Measurements from ENCODE around the gene PSMB7.
A peak's percentile ranks its signal among the peaks of the same experiment; 100 is the strongest.

PSMB7 gene

DNA sequence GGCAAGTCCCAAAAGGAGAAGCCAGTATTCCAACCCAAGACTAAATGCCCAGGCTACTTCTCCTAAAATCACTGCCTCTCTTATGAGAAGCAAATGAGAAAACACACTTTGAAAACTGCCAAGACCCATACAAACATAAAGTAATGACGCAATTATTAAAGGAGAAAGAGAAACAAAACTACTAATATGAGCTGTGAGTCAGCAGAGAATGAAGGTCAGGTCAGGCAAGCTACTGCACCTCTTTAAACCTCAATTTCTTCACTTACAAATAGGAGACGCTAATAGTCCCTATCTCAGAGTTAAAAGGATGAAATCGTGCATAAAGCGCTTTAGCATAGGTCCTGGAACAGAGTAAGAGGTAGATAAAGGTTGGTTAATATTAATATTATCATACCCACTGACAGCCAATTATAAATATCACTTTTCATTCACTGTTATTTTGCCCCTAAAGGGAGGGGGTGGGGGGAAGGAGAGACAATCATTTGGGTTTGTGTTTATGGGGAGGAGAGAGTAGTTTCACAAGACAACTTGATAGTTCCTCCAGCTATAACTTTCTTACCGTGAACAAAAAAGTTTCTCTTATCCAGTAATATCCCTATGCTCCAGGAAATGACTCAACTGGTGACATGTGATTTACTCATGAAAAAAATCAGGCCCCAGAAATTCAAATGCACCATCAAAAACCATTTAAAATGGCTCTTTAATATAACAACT, 3.6 kb downstream of the PSMB7 start:
- DNase-seq = no peak

DNA sequence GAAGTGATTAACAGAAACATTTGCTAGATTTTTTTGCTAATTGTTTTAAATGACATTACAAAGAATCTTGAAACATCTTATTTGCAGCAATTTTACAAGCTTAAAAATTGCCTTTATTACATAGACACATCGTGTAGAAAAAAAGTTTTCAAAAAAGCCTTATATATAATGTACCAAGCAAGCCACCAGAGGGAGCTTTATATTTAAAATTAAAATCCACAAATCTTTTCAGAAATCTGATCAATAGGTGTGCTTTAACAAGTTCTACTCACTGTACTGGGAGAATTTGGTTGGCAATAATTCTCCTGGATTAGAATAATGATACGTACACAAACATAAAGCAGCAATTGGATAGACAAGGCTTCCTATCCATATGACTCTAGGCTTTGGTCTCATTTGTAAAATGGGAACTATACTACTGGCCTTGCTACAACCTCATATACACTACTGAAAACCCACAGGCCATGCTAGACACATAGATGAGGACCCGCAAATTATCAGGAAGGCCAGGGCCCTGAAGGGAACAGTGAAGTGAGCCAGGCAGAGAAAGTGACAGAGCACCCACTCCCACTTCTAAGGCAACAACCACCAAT, 4.8 kb downstream of the PSMB7 start:
- DNase-seq = no peak

DNA sequence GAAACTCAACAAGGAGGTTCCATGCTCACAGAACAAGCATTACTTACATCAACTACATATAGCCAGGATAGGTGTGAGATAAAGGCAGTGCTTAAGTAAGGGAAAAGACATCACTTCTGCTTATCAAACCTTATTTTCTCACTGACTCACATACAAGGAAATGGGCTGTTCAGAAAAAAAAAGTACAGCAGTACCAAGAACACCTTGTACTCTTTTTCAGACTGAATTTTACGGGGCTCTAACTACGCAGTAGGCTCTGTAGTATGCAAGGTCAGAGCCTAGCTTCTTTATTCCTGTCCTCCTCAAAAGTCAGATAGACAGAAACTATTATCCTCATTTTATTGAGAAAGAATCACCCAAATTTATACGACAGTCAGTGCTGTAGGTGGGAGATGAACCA, 5.8 kb downstream of the PSMB7 start:
- no peak for DNase-seq

DNA sequence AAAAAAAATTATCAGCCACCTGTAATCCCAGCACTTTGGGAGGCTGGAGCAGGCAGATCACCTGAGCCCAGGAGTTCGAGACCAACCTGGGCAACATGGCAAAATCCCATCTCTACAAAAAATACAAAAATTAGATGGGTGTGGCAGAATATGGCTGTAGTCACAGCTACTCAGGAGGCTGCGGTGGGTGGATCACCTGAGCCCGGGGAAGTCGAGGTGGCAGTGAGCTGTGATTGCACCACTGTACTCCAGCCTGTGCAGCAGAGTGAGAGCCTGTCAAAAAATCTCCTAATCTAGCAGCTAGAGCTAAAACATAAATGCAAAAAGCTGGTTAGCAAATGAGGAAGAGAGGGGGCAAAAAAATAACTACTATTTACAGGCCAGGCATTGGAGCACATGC, 12.0 kb downstream of the PSMB7 start:
- peak in 6 of 56 donors; percentile 18 to 52 (median 35) for DNase-seq

DNA sequence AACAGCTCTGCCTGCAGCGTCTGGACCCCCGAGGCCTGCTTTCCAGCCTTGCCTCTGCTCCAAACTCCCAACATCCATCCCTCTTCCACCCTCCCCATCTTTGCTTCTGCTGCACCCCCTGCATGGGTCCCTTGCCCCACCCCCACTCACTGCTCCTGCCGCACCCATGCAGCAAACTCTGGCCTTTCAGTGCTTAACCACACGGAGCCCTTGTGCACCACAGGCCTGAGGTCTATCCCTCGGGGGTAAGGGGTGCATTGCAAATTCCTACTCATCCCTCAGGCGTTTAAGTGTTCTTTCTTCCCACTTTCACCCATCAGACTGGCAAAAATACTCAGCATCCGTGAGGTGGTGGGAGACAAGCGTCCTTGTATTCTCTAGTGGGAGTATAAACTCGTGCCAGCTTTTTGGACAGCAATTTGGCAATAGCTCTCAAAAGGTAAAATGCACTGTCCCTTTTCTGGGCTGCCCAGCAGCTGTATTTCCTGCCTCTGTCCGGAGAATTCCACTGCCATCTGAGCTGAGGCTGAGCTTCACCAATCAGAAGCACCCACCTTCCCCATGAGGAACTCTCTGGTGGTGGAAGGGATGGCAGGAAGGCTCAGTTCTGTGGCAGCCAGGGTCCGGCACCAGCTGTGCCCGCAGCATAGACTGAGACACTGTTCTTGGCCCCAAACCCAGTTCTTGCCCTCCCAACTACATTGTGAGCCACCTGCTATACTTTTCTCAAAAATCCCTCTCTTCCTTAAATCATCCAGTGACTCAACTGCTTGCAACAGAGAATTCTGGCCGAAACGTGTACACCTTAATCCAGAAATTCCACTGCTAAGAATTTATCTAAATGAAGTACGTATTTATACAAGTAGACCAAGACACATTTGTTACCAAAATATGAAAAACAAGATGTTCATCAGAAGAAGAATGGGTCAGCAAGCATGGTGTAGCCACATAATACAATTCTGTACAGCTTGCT, 15.0 kb downstream of the PSMB7 start:
- no peak for DNase-seq

DNA sequence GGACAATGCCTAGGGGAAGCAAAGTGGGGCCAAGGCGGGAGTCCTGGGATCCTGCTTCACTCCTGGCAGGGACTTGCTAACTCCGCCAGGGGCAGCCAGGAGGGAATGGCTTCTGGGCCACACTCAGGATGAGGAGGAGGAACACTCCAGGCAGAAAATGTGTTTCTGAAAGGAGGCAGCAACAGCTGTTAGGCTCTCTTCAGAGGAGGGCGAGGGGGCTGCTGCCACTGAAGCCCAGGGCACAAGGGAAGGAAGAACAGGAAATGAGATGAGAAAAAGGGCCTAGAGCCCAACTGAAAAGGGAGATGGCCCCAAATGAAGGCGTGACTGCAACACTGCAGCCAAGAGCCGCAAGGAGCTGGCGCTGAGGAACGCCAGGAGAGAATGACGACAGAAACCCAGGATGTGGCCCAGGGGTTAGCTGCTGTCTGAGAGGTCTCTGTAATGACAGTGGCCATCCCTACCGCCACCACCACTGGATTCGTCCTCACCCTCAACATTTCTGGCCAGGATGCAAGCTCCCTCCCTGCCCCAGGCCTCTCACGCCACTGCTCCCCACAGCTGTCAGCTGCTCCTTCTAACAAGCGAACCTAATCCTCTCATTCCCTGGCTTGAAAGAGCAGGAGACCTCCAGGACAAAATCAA, 15.8 kb downstream of the PSMB7 start:
- DNase-seq = peak in 11 of 56 donors; percentile 5 to 45 (median 20)

DNA sequence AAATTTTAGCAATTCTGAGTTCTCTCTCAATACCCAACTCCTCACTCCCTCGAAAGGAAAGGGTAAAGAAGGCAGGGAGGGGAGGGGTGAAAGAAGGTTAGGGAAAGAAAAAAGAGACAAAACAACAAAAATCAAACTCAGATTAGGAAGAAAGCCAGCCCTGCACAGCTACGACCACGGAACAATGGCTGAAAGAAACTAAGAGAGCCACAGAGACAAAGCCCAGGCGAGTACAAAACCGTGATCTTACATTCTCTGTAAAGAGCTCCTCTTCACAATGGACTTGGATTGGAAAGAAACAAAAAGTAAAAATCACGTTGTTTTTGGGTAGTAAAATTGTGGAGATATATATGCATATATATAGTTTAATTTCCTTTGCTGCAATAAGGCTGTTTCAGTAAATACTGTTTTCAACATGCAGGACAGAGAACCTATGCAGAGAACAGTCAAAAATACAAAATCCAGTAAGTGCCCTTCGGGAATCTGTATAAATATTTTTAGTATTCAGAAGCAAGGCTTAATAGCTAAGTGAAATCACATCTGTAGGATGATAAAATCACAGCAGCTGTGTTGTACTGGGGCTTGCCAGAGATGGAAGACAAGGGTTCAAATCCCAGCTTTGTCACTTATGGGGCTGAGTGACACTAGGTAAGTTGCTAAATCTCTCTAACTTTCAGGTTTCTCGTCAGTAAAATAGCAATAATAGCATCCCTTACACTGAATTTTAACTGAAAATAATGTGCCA, 16.9 kb downstream of the PSMB7 start:
- DNase-seq = no peak

DNA sequence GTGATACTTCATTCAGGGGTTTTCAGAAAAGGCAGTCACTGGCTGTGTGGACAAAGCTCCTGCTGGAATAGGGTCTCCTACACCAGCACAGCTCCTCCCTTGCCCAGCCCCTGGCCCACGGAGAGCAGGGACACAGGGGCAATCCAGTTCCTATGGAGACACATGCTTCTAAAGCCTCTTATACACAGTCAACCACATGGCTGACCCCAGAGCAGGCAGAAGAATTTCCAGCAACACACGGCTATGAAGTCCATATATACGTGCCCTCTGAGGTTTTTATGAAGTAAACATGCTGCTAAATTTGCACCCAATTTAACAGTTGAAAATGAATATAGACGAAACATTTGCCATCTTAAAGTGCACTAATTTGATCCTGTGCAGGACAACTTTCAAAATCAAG, 19.4 kb downstream of the PSMB7 start:
- no peak for DNase-seq

DNA sequence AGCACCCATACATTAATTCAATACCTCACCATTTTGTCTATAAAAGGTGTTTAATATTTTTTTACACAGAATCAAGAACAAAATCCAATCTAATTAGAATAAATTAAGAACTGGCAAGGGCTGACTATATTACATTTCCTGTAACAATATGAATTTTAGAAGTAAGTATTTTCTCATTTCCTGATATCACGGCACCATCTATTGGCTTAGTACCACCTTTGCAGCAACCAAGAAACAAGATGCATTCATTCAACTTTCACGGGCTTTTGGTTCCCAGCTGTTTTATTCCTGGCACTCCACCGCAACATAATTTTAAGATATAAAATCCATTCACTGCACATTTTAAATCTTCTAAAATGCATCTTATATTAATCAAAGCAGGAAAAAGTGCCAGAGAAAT, 20.6 kb downstream of the PSMB7 start:
- no peak for DNase-seq

DNA sequence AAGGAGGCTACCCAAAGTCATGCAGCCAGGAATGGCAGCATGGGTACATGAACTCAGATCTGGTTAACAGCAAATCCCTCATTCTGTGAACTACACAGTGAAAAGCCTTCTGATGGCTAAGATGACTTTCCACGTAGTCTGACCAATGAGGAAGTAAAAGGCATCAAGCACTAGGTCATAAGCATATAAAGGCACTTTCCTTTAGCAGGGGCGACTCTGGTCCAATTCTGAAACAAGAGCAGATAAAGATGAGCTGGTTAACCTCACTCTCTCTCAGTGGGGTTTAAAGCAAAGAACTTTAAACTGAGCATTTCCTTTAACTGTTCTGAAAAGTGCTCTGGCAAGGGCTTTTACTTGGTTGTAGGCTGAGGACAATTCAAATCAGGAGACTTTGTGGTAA, 21.1 kb downstream of the PSMB7 start:
- no peak for DNase-seq

DNA sequence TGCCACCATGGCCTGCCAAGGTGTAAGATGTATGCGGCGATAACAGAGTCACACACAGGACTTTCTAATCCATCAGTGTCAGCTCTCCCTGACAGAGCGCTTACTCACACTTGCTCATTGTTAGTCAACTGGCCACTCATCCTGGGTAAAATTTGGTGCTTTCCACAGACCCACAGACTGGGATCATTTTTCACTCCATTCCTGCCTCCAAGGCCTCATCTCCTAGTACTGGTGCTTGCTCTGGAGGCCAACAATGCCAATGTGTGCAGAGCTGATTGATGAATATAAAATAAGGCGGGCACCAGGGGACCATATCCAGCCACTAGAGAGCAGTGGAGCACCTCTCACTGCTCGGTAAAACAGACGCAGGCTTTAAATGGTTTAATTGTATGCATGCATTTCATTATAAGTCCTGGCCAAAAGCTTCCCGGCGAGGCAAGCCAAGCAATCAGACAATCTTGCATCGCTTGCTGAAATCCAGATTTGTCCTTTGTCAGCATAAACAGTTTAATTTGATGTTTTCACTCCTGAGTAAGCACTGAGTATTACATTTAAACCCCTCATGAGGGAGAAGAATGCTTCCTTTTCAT, 22.3 kb downstream of the PSMB7 start:
- DNase-seq = peak in 43 of 56 donors; percentile 20 to 82 (median 62)

DNA sequence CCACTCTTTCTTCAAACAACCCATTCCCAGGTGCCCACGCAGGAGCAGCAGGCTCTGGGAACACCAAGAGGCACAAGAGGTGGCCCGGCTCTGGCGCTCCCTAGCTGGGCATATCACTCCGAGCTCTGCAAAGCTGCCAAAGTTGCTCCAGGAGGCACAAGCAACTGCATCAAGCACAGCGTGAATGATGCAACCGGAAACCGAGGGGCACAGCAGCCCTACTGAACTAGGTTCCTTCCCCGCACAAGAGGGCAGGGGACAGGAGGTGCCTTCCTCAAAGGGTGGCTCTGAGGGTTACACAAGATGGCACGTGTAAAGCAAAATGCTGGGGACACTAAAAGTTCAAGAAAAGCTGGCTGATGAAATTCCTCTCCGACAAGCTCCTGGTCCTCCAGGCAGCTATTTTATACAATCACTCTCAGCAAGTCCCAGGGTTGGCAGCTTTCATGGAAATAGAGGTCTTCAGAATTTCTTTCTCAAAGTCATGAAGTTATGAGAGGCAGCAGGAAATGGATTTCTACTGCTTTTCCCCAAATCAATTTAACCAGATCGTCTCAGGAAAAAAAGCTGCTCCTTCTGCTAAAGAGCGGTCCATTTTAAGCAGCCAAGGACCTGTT, 22.9 kb downstream of the PSMB7 start:
- peak in 3 of 56 donors; percentile 5 to 13 (median 7) for DNase-seq

DNA sequence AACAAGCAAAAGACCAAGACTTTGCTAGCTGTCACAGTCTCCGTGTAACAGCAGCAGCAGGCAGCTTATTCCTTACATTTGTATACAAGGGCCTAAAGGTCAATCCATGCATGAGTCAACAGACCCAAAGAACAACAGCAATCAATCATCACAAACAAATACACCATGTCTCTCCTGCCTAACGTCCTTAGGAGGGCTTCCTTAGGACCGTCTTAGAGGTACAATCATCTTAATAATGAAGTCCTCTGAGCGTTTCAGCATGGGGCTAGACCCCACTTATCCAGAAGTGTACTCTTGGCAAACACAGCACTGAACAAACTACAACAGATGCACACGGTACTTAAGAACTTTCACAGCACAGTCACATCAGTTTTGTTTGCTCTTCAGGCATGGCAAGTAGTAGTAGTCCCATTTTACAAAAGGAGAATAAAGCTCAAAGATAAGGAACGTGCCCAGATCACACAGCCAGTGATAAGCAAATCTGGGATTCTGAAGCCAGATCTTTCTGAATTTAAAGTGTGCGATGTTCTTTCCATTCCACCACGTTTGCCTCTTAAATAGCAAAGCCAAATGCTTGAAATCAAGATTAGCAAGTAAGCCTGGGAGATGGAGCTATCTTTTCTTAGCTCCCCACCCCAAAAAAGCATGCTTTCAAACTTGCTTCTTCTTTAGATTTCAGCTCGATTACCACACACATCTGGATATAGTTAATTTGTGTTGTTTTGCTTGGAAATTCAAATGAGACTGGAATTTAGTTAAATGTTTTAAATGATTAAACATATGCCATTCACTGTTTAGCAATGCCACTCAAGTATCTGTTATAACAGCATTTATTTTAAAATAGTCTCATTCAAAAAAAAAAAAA, 24.2 kb downstream of the PSMB7 start:
- no peak for DNase-seq

DNA sequence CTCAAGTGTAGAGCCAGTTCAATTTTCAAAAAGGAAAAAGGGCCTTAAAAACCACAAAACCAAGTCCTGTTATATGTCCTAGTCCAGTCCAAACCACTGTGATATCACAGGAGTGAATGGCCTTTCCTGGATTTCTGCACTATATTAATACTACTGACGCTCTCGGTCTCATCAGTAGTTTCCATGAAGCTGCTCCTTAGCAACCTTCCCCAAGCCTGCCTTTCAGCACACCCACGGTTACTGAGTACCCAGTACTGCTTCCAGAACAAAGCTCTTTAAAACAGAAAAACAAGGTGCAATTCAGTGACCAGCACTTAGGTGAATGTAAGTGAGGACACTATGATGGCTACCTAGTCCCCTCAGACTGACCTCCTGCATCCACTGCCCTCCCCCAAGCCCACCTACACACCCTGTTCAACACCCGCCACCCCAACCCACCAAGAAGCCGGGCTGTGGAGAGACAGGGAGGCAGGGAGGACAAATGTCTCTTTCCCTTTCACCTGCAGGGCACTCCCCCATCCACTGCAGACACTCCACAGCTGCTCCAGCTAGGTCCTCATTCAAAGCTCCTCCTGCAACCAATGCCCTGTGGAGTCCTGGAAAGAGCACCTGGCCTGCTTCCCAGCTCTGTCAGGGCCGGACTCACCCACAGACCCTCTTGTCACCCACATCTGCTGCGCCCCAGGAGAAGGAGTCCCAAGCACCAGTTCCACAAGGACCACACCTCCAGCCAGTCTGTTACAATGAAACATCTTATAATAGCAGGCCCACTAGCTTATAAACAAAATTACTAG, 25.9 kb downstream of the PSMB7 start:
- DNase-seq = peak in 3 of 56 donors; percentile 12 to 33 (median 24)

DNA sequence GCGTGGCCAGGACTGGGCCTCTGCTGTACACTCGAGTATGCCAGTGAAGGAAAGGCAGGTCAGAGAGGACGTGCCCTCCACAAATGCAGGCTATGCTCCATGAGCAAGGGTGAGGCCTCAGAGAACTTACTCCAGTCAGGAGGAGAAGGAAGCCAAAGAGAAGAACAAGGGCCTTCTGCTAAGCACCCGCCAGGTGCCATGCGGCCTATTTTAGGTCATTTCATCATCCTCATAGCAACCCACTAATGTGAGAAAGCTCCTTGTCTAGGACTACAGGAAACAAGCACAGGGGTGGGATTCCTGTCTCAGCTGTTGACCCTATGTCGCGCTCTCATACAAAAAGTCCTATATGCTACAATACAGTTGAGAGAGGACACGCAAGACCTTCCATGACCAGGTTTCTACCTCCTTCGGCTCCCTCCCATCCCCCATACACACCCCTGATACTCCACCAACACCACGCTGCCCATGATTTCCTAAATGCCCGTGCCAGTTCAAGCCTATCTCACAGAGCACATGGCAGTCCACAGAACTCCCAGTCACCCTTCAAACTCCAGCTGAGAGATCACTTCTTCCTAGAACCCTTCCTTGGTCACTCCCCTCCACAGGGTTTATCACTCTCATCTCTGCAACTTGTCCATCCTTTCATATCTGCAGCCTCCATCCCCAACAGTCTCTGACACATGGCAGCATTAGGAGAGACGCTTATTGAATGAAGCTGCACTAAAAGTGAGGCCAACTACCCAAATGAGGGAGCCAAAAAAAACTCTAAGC, 26.8 kb downstream of the PSMB7 start:
- no peak for DNase-seq

DNA sequence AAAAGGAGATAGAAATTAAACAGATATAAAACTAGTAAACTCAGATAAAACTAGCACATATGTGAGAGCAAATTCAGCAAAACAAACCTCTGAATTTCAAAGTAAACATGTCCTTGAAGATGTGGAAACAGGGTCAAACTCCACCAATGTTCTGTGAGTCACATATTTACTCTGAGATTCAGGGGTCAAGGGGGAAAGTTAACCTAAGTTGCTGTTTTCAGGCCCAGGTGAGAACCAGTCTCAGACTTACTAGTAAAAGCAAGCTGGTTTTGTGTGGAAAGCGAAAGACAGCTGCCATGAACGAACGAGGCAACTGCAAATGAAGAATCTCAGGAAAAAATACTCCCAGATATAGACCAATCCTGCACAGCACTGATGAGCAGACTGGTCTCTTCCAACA, 29.0 kb downstream of the PSMB7 start:
- DNase-seq = no peak

DNA sequence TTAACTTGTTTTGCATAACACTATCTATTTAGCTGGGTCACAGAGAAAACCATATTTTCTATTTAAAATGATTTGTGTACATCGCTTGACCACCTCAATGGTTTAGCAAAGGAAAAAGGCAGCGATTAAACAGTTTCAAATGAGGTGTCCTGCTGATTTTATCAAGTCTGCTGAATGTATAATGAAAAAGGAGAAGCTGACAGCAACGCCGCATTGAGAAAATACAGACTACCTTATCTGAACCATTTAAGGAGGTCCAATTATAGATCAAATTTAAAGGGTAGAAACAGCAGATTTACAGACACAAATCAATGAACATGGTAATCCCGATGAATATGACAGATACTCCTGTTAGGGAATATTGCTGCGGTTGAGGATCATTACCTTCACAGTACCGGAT, 29.6 kb downstream of the PSMB7 start:
- DNase-seq = no peak
